Spleen (tissue), 7 donors: ENCODE data around the gene E2F3.

ENCODE experiments used
- CTCF ChIP-seq, 11 experiments: fragments of 200-600 bp in 7 of 11; fragments of 450-650 bp in 4 of 11; sonication (generic) in 4 of 11; IDR thresholded peaks in 8 of 11; conservative IDR thresholded peaks in 3 of 11; 1 replicate in 7 of 11; 2 replicates in 4 of 11; pipeline versions ENCODE4 v1.4.0 to v1.8.0; 2016 to 2021; ENCODE audit warnings: antibody characterized with exemption in 11 of 11, inconsistent platforms in 4 of 11, mild to moderate bottlenecking in 1 of 11
- POLR2A ChIP-seq, 3 donors: fragments of 450-650 bp; IDR thresholded peaks; one replicate each; pipeline ENCODE4 v1.5.1; 2017; ENCODE audit warnings: antibody characterized with exemption in 3 of 3, mild to moderate bottlenecking in 1 of 3
- POLR2AphosphoS5 ChIP-seq, 3 donors: sonication (generic); formaldehyde crosslinking; IDR thresholded peaks; one replicate each; pipeline ENCODE4 v1.5.1; 2017; ENCODE audit warnings: antibody characterized with exemption in 3 of 3
- donor health status: DM: no; HTN: no; CAD: no; lungs with moderate emphysema.
- donor health status: DM: no; HTN: no; CAD: no.
- donor health status: DM: no; HTN: no; CAD: no.

DNA sequence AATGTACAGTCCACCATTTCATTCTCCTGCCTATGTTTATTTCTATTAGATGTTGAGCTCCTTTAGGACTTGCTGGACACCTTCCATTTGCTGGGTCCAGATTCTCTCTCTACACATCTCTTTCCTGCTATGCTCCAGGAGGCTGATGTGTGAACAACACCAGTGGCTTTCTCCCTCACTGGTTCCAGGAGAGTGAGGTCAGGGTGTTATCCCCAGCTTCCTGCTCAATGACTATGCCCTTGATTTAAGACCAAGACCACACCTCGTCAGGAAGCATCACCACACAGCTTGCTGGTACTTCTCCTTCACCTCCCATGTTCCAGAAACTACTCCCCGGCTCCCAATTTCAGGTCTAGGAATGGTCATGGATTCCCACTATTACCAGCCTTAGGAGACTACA lies 31.3 kb upstream of the E2F3 start:
- TF ChIP-seq CTCF (IDR thresholded peaks at IDR 0.05 in 8 of 11, conservative IDR thresholded peaks at IDR 0.05 in 3 of 11) (no peak), POLR2AphosphoS5 (IDR thresholded peaks at IDR 0.05) (no peak), POLR2A (IDR thresholded peaks at IDR 0.05) (no peak)
